CD4-positive, alpha-beta T cell treated with Interleukin-12 subunit alpha and Interleukin-12 subunit beta, for 1 hour (primary cell): ENCODE results near the gene STAMBPL1.

Experiments
- DNase-seq: peaks from one replicate; pipeline ENCODE4 v3.0.0-alpha.2; 2020

Gene STAMBPL1

GRCh38 chr10:88895250-88895649, 15.2 kb downstream of the STAMBPL1 start:
- DNase-seq: no peak

GRCh38 chr10:88896372-88896993, 16.4 kb downstream of the STAMBPL1 start:
- DNase-seq: no peak

GRCh38 chr10:88896994-88897853, 17.2 kb downstream of the STAMBPL1 start:
- DNase-seq: no peak

GRCh38 chr10:88898727-88899126, 18.7 kb downstream of the STAMBPL1 start:
- DNase-seq: no peak

- no peak for DNase-seq
Observed at GRCh38 chr10:88899886-88900285, 19.8 kb downstream of the STAMBPL1 start.

- no peak for DNase-seq
Observed at GRCh38 chr10:88901206-88901983, 21.4 kb downstream of the STAMBPL1 start.

GRCh38 chr10:88901984-88902789, 22.1 kb downstream of the STAMBPL1 start:
- no peak for DNase-seq

- no peak for DNase-seq
Observed at GRCh38 chr10:88903715-88904114, 23.7 kb downstream of the STAMBPL1 start.

- no peak for DNase-seq
Observed at GRCh38 chr10:88906921-88907320, 26.9 kb downstream of the STAMBPL1 start.

- no peak for DNase-seq
Observed at GRCh38 chr10:88908194-88908593, 28.1 kb downstream of the STAMBPL1 start.

- no peak for DNase-seq
Observed at GRCh38 chr10:88911116-88911515, 31.1 kb downstream of the STAMBPL1 start.

- DNase-seq: no peak
Observed at GRCh38 chr10:88911851-88912250, 31.8 kb downstream of the STAMBPL1 start.

- no peak for DNase-seq
Observed at GRCh38 chr10:88913127-88913526, 33.1 kb downstream of the STAMBPL1 start.

GRCh38 chr10:88913788-88914187, 33.7 kb downstream of the STAMBPL1 start:
- DNase-seq: no peak

- no peak for DNase-seq
Observed at GRCh38 chr10:88915781-88916180, 35.7 kb downstream of the STAMBPL1 start.

GRCh38 chr10:88916231-88916630, 36.2 kb downstream of the STAMBPL1 start:
- no peak for DNase-seq

- DNase-seq: no peak
Observed at GRCh38 chr10:88916986-88917385, 36.9 kb downstream of the STAMBPL1 start.

GRCh38 chr10:88918191-88918905, 38.3 kb downstream of the STAMBPL1 start:
- DNase-seq: no peak

GRCh38 chr10:88919041-88919440, 39.0 kb downstream of the STAMBPL1 start:
- no peak for DNase-seq

GRCh38 chr10:88920198-88920597, 40.2 kb downstream of the STAMBPL1 start:
- no peak for DNase-seq

- no peak for DNase-seq
Observed at GRCh38 chr10:88920986-88921593, 41.0 kb downstream of the STAMBPL1 start.

GRCh38 chr10:88922041-88922440, 42.0 kb downstream of the STAMBPL1 start:
- no peak for DNase-seq
